Measurements from ENCODE around the gene INPP4B. TPM values are rescaled to one million over a fixed set of nuclear protein-coding genes. Genes with fewer than 3 reads are reported as not detected.
"Not testable (repeated sequence)": the region's sequence is repeated elsewhere in the genome, so short reads cannot be mapped to it uniquely, and the experiment has no call there.

Gene INPP4B
- polyA plus RNA-seq, 1 of the 3 experiments (the other 2 are of a cell fraction), result 0.08 TPM

- TF ChIP-seq MEF2A (IDR thresholded peaks at IDR 0.05; ENCODE audit: borderline replicate concordance, low read depth) (no peak), RFX5 (IDR thresholded peaks at IDR 0.05; ENCODE audit: low read length) (no peak), EZH2phosphoT487 (IDR thresholded peaks at IDR 0.05; ENCODE audit: borderline replicate concordance, low read depth) (no peak), FOXJ3 (CRISPR knock-in tag; IDR thresholded peaks at IDR 0.05) (no peak), FOSL2 (IDR thresholded peaks at IDR 0.05; ENCODE audit: borderline replicate concordance, low read depth) (peak; percentile 37; the same call in 1 of the 2 replicates)
- no peak overlapping the region for H3K4me2 ChIP-seq
Measured at GRCh38 chr4:142512161-142512560, 333.9 kb downstream of the INPP4B start.

GRCh38 chr4:142509881-142510280 lies 336.2 kb downstream of the INPP4B start:
- DNase-seq, result no peak
- Histone ChIP-seq H3K79me2 (ENCODE audit: insufficient read depth) (no peaks in the 10 kb centered on the region), H4K20me1 (ENCODE audit: insufficient read depth) (no peaks in the 10 kb centered on the region), H3F3A (replicated peaks; ENCODE audit: insufficient read depth) (no peaks in the 10 kb centered on the region), H3K27ac (ENCODE audit: low read depth in 2 of 2, low read length in 1 of 2) (no peak overlapping the region), H2AFZ (ENCODE audit: low read depth) (no peak overlapping the region), H3K4me3 (ENCODE audit: low read depth in 2 of 2, low read length in 1 of 2) (no peak overlapping the region), H3K36me3 (replicated peaks in 1 of 2; ENCODE audit: control insufficient read depth in 1 of 2, insufficient read depth in 2 of 2, low read length in 1 of 2) (no peaks in the 10 kb centered on the region), H3K4me1 (ENCODE audit: control insufficient read depth in 1 of 2, insufficient read depth in 2 of 2, low read depth in 1 of 2, low read length in 1 of 2) (no peaks in the 10 kb centered on the region), H3K9me2 (no peaks in the 10 kb centered on the region), H3K9me3 (no peaks in the 10 kb centered on the region), H3K4me2 (no peak overlapping the region), H3K9ac (no peak overlapping the region), H3K27me3 (ENCODE audit: insufficient read depth) (no peaks in the 10 kb centered on the region)
- TF ChIP-seq RAD21 (IDR thresholded peaks at IDR 0.05; ENCODE audit: low read length) (no peak), USF2 (IDR thresholded peaks at IDR 0.05; ENCODE audit: borderline replicate concordance, low read depth, low read length) (no peak), YY1 (IDR thresholded peaks at IDR 0.05; ENCODE audit: low read depth) (no peak), GATA2 (CRISPR knock-in tag; IDR thresholded peaks at IDR 0.05) (no peak), GABPA (IDR thresholded peaks at IDR 0.05; ENCODE audit: low read depth) (no peak), JUND (IDR thresholded peaks at IDR 0.05) (no peak), MAX (IDR thresholded peaks at IDR 0.05; ENCODE audit: low read depth) (no peak), NFIC (IDR thresholded peaks at IDR 0.05; ENCODE audit: borderline replicate concordance) (no peak), MEF2A (IDR thresholded peaks at IDR 0.05; ENCODE audit: borderline replicate concordance, low read depth) (no peak), SIN3A (IDR thresholded peaks at IDR 0.05; ENCODE audit: borderline replicate concordance, low read depth, low read length) (no peak), SMC3 (IDR thresholded peaks at IDR 0.05; ENCODE audit: low read depth, low read length) (no peak)
- POLR2A ChIA-PET, result no interaction called here
- 93% methylated on average over 1 of the region's 1 CpG for WGBS (ENCODE audit: low lambda C conversion rate)
- CTCF ChIA-PET, result no interaction called here

More at GRCh38 chr4:142512161-142512560, 333.9 kb downstream of the INPP4B start:
- CTCF ChIA-PET, result interaction anchor here (1.2 kb wide), 1 partner anchor 14 kb away, joined by 3 read pairs; no protein-coding TSS in a partner anchor
- H3F3A ChIP-seq (replicated peaks; ENCODE audit: insufficient read depth), result no peaks in the 10 kb centered on the region
- no peaks in the 10 kb centered on the region for H3K27me3 ChIP-seq (ENCODE audit: insufficient read depth)
- H3K9ac ChIP-seq, result no peak overlapping the region
- no peak overlapping the region for H3K27ac ChIP-seq (ENCODE audit: low read depth in 2 of 2, low read length in 1 of 2)
- WGBS (ENCODE audit: low lambda C conversion rate), result 3% methylated on average over 1 of the region's 1 CpG
- no peaks in the 10 kb centered on the region for H3K9me3 ChIP-seq
- no peak for DNase-seq
- H3K36me3 ChIP-seq (replicated peaks in 1 of 2; ENCODE audit: control insufficient read depth in 1 of 2, insufficient read depth in 2 of 2, low read length in 1 of 2), result no peaks in the 10 kb centered on the region
- H3K79me2 ChIP-seq (ENCODE audit: insufficient read depth), result no peaks in the 10 kb centered on the region
- no peaks in the 10 kb centered on the region for H4K20me1 ChIP-seq (ENCODE audit: insufficient read depth)
- H3K4me3 ChIP-seq (ENCODE audit: low read depth in 2 of 2, low read length in 1 of 2), result no peak overlapping the region
- H3K9me2 ChIP-seq, result no peaks in the 10 kb centered on the region
- H2AFZ ChIP-seq (ENCODE audit: low read depth), result no peak overlapping the region
- no peaks in the 10 kb centered on the region for H3K4me1 ChIP-seq (ENCODE audit: control insufficient read depth in 1 of 2, insufficient read depth in 2 of 2, low read depth in 1 of 2, low read length in 1 of 2)
- POLR2A ChIA-PET, result no interaction called here

GRCh38 chr4:142509381-142509780 lies 336.7 kb downstream of the INPP4B start:
- POLR2A ChIA-PET; H4K20me1 ChIP-seq (ENCODE audit: insufficient read depth); DNase-seq; H3K4me2 ChIP-seq; H3K36me3 ChIP-seq (replicated peaks in 1 of 2; ENCODE audit: control insufficient read depth in 1 of 2, insufficient read depth in 2 of 2, low read length in 1 of 2); H2AFZ ChIP-seq (ENCODE audit: low read depth); H3K9me3 ChIP-seq; H3K4me1 ChIP-seq (ENCODE audit: control insufficient read depth in 1 of 2, insufficient read depth in 2 of 2, low read depth in 1 of 2, low read length in 1 of 2); H3K4me3 ChIP-seq (ENCODE audit: low read depth in 2 of 2, low read length in 1 of 2); H3K9me2 ChIP-seq; CTCF ChIA-PET; H3K27me3 ChIP-seq (ENCODE audit: insufficient read depth); H3K79me2 ChIP-seq (ENCODE audit: insufficient read depth); H3K9ac ChIP-seq; H3K27ac ChIP-seq (ENCODE audit: low read depth in 2 of 2, low read length in 1 of 2); H3F3A ChIP-seq (replicated peaks; ENCODE audit: insufficient read depth): not testable (repeated sequence)
- WGBS (ENCODE audit: low lambda C conversion rate), result 82% methylated on average over 2 of the region's 2 CpGs
